NCI-H2196 (cell line): Measurements from ENCODE around the gene CLDN1.
A peak's percentile ranks its signal among the peaks of the same experiment; 100 is the strongest.

Experiments
- DNase-seq: peaks from one replicate; lab custom pipeline; 2025; ENCODE audit not compliant: unreplicated experiment; lab: John Stamatoyannopoulos, UW

Gene CLDN1, protein sequence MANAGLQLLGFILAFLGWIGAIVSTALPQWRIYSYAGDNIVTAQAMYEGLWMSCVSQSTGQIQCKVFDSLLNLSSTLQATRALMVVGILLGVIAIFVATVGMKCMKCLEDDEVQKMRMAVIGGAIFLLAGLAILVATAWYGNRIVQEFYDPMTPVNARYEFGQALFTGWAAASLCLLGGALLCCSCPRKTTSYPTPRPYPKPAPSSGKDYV

DNA sequence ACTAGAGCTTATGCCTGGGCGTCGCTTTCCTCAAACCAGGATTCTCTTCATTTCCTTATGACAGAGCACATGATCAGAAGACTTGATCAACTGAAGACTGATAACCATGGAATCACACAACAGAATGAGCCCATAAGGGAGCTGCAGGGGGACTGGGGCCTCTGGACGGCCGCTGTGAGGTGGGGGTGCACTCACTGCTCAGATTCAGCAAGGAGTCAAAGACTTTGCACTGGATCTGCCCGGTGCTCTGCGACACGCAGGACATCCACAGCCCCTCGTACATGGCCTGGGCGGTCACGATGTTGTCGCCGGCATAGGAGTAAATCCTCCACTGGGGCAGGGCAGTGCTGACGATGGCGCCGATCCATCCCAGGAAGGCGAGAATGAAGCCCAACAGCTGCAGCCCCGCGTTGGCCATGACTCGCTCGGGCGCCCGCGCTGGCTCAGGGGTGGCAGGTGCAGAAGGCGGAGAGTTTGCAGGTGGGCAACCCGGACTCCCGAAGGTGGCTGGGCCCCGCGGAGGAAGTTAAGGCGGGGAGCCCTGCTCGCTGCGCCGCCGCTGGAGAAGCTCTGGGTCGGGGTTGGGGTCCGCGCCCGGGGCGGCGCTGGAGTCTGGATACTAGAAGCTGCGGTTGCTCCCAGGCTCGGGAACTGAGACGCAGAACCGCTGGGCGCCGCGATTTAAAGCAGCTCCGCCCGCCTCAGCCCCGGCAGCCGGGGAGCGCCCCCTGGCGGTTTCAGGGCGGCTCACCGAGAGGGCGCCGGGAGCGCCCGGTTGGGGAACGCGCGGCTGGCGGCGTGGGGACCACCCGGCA, at the start of gene CLDN1:
Gene CLDN1 (minus strand): TSS at position 658 of the 815 bp plus-strand sequence. CDS start 240 bp downstream, at position 418.
- no peak for DNase-seq

DNA sequence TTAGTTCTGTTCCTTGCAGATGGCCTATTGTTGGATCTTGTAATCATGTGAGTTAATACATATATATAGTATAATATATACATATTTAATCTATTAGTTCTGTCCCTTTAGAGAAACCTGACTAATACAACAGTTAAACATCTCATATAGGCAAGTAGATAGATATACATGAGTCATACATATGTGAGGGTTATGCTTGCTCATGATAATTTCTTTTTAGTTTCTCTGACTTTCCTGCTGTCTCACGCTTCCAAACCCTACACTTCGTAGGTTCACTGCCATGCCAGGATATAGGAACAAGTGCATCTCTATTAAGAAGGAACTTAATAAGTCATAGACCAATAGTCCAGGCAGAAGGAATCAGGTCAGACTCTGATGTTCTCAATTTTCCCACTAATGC, 48.9 kb upstream of the CLDN1 start:
- DNase-seq: no peak

DNA sequence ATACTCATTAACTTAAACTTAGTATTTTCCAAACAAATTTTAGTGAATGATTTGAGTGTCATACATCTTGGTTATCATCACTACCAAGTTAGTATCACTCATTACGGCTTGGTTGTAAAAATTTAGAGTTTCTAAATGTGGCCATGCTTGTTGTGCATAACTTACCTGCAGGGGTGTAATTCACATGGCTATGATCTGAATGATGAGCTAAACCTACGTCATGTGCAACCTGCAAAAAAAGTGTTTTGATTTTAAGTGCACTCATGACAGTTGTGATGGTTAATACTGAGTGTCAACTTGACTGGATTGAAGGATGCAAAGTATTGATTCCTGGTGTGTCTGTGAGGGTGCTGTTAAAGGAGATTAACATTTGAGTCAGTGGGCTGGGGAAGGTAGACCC, 48.1 kb upstream of the CLDN1 start:
- no peak for DNase-seq

DNA sequence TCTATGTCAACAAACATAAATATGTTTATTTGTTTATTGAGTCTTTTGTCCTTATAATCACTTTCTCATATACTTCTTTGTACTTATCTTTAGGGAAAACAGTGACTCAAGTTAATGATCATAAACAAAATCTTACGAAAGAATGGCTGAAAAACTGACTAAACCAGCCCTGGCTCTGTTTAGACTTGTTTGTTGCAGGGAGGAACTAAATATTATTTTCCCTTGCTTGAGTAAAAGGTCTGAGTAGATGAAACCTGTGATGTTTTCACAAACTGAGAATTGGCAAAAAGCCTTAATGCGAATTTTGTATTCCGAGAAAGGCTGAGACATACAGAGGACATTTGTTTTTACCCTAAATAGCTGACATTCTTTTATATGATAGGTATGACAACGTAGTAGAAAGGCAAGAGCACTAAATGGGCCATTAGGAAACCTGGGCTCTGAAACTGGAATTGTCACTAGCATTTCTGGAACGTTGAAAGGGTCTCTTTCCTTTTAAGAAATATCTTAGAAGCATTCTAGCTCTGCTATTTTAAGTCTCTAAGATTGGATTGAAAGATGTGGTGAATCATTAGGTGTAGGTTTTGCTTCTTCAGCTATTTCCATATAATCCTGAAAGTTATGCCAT, 47.5 kb upstream of the CLDN1 start:
- no peak for DNase-seq

DNA sequence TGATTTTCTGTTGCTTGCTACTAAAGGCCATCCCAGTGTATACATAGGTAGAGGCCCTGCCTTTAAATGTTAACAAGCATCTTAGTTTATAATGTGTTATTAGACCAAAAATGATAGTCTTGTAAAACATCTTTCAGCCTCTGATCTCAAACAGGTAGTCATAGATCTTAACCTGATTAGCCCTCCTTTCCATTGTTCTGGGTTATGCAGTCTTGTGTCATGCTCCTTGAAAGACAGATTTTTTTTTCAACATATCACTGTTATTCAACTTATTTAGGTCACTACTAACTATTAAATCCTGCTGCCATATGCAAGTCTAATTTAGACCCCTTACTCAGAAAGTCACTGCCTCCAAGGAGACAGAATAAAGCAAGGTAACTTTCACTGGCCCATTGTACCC, 46.6 kb upstream of the CLDN1 start:
- no peak for DNase-seq

DNA sequence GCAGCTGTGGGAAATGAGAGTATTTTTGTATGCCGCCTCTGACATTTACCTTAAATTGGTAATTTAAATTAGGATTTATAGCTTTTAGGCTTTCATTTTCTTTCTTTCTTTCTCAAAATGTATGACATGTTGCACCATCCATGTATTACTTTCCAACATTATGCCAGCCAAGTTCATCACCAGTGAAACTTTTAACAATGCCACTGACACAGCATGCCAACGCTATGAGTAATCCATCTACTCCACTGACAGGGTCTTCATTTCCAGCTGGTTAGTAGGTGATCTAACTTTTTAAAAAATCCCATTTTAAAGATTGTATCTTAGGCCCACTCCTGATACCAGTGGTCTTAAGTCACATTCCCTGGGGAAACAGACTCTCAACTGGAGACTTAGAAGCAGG, 43.9 kb upstream of the CLDN1 start:
- DNase-seq: no peak

DNA sequence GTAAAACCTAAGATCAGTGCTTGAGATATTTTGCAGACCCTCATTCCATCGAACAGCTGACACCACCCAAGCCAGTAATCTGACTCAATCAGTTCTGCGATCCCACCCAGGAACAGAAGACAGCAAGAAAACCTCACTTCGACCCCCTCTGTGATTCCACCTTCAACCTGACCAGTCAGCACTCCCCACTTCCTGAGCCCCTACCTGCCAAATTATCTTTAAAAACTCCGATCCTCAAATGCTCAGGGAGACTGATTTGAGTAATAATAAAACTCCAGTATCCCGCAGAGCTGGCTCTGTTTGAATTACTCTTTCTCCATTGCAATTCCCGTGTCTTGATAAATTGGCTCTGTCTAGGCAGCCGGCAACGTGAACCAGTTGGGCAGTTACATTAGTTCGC, 40.0 kb upstream of the CLDN1 start:
- DNase-seq: no peak

DNA sequence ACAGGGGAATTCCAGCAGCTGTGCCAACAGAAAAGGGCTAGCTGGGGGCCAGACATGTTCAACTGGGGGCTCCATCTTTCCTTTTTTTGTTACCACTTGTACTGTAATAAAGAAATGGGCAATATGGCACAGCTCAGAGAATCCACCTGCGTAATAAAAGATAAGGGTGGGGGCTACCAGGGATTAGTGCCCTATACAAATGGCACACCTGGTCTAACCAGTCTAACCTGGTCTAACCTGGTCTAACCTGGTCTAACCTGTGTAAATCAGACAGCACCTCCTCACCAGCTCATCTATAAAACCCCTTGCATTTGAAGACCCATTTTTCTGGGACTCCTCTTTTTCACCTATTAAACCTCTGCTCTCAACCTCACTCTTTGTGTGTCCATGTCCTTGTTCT, 39.5 kb upstream of the CLDN1 start:
- no peak for DNase-seq

DNA sequence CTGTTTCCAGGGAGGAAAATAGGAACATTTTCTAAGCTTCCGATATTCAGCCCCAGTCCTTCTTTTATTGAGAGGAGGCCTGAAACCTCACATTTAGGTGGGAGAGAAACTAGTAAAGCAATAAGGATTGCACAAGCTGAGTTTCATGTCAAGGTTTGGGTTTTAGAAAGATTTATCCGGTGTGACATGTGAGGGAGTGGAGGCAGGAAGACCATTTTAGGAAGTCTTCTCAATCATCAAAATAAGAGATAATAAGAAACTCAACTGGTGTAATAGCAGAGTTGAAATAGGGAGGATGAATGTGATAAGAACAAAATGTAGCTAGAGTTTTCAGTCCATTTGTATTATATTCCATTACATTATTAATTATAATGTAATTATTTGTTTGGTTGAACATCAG, 38.0 kb upstream of the CLDN1 start:
- DNase-seq: no peak

DNA sequence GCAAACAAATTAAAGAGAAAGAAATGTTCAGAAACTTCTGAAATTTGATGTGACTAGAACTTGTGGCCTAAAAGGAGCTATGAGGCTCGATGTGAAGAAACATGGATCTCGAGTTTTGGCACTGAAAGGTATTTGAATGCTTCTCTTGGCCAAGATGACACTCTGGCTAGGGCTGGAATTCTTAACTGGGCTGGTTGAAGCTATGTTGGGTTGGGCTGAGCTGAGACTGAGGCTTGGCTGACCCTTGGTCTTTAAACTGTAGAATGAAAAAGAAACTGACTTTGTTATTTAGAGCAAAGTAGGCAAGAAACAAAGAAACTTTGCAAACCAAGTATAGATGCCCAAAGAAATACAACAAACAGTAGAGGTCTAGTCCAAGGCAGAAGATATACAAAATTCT, 37.6 kb upstream of the CLDN1 start:
- no peak for DNase-seq

DNA sequence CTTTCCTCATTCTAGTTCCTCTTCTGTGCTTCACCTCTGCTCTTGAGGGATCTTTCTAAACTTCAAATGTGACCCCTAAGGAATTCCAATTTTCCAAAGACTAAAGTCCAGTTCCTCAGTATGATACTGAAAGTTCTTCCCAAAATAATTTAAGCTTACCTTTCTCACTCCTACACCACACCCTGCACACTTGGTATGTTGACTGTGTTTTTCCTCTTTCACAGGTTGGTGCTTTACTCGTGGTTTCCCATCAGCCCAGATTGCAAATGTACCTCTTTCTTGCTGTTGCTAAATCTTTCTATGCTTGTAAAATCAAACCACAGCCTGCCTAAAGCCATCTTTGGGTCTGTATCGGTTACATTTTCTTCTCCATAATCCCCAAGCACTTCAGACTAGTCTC, 35.2 kb upstream of the CLDN1 start:
- no peak for DNase-seq

DNA sequence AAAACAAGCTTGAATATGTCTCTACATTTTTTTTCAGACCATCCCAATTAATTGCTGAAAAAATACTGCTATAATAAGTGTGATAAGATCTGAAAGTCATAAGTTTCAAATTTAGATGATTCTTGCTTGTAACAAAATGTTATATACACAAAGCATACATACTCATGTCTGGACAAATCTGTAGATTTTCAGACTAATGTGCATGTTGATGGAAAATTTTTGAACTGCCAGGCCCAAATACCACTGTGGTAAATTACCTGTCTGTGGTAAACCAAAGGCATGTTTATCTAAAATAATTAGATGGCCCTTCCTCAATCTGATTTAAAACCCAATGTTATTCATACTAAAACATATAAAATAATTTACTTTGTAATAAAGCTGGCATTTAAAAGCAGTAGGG, 34.0 kb upstream of the CLDN1 start:
- DNase-seq: no peak

DNA sequence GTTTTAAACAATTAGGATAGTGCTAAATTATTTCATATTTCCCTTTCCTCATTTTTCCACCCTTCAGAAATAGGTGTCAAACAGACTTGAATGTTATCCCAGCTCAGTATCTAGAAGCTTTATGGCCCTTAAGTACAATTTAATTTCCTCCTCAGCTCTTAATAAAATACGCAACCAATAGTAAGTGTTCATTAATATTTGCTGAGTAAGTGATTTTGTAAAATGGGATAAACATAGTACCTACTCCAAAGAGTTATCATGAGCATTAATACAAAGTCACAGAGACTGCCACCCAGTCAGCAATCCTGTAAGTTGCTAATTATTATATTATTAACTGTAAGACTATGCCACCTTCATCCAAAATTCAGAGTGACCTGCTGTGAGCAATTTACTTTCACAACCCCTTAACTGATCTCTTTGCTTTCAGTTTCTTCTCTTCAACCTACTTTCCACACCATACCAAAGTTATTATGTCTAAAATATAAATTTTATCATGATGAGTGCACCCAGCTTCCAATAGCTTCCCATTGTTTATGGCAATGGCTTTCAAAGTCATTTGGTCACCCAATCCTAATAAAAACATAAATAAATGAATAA, 30.7 kb upstream of the CLDN1 start:
- DNase-seq: no peak

DNA sequence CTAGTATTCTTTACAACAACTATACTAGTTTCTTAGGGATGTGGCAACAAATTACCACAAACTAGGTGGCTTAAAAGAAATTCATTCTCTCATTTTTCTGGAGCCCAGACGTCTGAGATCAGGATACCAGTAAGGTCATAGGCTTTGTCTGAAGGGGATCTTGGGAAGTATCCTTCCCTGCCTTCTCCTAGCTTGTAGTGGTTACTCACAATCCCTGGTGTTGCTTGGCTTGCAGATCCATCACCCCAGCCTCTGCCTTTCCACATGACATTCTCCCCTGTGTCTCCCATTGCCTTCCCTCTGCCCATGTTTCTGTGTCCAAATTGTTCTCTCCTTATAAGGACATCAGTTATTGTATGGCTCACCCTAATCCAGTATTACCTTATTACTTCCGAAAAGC, 24.3 kb upstream of the CLDN1 start:
- DNase-seq: no peak

DNA sequence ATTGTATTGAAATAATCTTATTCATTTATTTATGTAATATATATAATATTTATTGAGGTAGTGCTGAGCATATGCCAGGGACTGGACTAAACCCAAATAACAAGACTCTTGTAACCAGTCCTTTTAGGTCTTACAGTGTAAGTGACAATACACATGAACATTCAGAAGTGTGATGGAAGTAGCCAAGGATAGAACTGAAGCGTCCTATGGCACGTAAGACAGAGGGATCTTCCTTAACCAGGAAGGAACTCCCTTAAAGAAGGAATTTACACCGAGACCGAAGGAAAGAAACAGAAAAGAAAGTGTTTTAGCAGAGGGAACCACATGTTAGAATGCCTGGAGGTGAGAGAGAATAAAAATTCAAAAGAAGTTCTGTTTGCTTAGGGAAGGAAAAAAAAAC, 23.6 kb upstream of the CLDN1 start:
- no peak for DNase-seq

DNA sequence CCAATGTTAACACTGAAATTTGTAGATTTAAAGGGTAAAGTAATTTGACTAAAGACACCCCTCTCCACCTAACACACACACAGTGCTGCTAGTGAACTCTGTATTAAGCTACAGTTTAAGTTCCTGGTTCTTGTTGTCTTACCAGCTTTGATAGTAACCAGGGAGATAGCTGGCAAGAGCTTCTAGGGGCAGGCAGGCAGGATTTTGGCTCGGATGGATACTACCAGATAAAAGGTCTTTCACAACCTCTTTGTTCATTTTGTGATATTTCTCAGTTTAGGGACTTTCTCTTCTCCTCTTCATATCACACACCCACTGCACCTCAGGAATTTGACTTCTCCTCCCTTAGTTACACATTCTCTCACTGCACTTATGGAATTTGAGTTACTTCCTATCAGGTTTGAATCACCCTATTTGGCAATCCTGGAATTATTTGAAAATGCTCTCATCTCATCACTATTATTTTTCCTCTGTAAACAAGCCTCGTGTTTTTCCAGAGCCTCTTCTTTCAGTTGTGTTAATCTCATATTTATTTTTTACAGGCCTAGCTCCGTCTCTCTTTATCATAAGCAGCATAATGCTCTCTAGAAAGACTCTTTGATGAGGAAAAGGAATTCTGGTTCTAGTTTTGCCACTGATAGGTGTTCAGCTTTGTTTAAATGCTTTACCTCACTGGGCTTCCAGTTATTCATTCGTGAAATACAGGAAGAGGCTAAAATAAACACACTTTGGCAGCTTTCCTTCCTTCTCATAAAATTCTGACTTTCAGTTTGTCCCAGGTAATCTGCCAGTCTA, 23.0 kb upstream of the CLDN1 start:
- peak; percentile 29 for DNase-seq

DNA sequence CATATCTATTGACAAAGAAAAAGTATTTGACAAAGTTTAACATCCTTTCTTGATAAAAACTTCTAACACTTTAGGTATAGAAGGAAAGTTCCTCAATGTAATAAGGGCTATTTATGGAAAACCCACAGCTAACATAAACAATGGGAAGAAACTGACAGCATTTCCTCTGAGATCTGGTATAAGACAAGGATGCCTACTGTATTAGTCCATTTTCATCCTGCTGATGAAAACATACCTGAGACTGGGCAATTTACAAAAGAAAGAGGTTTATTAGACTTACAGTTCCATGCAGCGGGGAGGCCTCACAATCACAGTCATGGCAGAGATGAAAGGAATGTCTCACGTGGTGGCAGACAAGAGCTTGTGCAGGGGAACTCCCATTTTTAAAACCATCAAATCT, 17.8 kb upstream of the CLDN1 start:
- DNase-seq: no peak

DNA sequence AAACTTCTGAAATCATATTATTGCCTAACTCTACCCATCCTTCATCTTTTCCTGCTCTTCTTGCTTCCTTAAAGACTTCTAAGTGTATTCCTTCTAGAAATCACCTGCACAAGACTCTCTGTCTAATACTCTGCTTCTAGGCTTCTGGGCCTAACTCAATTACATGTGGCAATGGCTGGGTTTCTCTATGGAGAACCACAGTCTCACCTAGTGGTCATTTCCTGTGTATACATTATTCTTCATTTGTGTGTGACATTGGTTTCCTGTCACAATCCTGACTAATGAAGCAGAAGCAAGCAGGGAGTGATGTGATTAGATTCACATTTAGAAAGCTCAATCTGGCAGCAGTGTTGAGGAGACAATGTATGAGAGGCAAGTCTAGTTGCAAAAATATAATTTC, 16.9 kb upstream of the CLDN1 start:
- no peak for DNase-seq

DNA sequence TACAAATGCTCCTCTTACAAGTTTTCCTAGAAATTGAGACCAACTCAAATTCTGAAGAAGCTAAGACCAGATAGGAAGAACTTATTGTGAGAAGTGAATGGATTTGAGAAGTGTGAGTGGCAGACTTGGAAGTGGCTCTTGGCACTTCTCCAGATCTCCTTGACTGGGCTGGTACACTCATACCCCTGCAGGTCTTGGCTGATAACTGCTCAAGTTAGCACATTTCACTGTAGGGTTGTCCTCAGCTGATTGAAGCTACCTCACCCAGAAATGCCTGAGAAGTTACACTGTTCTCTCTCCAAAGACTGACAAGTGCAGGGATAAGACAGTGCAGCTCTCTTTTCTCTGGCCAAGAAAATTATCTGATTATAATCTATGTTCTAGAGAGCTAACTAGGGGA, 16.5 kb upstream of the CLDN1 start:
- no peak for DNase-seq

DNA sequence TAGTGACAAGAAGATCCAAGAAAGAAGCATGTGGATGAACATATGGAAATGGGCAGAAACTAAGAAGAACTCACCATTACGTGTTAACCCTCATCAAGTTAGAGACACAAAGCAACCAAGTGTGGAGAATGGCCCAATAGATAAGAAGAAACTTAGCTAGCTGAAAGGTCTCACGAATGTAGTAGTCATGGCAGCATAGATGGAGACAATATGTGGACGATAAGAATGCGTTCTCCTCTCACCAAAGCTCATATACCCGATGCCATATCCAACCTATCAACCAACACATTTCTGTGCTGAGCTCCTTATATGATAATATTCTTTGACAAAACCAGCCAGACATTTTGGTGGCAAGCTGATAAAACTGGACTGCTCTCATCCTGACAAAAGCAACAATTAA, 15.1 kb upstream of the CLDN1 start:
- DNase-seq: no peak

DNA sequence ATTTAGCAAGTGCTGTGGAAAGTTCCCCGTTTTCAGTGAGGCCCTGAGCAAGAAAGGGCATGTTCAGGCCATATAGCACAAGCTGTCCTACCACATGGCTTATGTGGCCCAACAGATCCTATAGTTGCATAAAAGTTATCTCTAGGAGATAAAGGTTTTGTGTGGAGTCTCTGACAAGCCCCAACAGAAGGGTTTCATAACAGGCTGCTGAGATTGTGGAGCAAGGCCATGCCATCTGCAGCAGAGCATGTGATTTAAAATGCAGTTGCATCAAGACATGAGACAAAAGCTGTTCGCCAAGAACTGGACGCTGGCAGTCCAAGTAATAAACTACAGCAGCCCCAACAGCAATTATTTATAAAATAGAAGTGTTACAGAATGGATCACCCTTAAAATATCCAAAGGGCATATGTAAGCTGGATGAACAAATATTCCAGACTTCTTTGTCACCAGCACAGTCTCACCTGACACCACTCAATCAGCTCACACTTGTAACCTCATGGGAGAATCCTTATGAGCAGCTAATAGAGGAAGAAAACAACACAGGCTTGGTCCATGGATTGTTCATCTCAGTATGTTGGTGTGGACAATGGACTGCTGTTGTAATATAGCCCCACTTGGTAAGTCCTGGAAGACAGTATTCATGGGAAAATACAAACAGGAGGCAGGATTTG, 14.4 kb upstream of the CLDN1 start:
- DNase-seq: no peak
